Astrocyte of the spinal cord (primary cell): Measurements from ENCODE around the gene MAP7D3.

Experiments
- DNase-seq: peaks from one replicate; pipeline ENCODE4 v3.0.0; 2011; ENCODE audit warnings: low read depth, low spot score
- H3K4me3 ChIP-seq: 2 replicates; pipeline ENCODE4 v1.5.1; 2011; ENCODE audit warnings: low read depth, mild to moderate bottlenecking, low read length, moderate library complexity
- in situ Hi-C: cut with HindIII; loops from 2 replicates; pipeline ENCODE4 v1.10.0; 2017; ENCODE audit warnings: low sequenced_read_pairs
- TF ChIP-seq, protein P1 (sequence below): IDR thresholded peaks from 2 replicates; pipeline ENCODE4 v1.5.1; 2012; ENCODE audit warnings: low read depth, mild to moderate bottlenecking, low read length, inconsistent platforms

The MAP7D3 gene

DNA sequence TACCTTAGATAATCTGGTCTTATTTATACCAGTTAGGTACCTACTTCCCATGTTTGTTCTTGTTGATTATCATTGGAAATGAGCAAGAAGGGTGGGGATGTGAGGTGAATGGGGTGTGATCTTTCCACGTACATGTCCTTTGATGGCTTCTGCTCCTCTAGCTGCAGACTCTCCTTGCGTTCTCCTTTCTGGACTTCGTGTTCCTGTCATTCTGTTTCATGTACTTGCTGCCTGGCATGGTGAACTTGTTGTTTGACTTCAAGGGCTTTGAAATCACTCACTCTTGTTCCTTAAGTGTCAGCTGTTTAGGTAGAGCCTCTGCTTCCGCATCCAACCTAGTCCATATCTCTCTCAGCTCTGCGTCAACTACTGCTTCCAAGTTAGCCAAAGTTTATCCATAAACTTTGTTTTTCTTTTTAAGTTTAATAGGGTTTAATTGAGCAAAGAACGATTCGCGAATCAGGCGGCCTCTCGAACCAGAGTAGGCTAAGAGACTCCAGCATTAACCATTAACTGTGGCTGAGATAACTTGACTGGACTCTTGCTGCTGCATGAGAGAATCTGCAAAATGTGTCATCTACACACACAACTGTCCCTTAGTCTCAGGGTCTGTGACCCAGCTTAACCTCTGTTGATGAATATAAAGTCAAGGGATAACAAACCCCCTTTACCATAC is 61.0 kb downstream of the MAP7D3 start:
- DNase-seq = no peak
- TF ChIP-seq, protein P1, sequence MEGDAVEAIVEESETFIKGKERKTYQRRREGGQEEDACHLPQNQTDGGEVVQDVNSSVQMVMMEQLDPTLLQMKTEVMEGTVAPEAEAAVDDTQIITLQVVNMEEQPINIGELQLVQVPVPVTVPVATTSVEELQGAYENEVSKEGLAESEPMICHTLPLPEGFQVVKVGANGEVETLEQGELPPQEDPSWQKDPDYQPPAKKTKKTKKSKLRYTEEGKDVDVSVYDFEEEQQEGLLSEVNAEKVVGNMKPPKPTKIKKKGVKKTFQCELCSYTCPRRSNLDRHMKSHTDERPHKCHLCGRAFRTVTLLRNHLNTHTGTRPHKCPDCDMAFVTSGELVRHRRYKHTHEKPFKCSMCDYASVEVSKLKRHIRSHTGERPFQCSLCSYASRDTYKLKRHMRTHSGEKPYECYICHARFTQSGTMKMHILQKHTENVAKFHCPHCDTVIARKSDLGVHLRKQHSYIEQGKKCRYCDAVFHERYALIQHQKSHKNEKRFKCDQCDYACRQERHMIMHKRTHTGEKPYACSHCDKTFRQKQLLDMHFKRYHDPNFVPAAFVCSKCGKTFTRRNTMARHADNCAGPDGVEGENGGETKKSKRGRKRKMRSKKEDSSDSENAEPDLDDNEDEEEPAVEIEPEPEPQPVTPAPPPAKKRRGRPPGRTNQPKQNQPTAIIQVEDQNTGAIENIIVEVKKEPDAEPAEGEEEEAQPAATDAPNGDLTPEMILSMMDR = no peak
- H3K4me3 ChIP-seq = no peak overlapping the region
- in situ Hi-C loops = no loop called here

DNA sequence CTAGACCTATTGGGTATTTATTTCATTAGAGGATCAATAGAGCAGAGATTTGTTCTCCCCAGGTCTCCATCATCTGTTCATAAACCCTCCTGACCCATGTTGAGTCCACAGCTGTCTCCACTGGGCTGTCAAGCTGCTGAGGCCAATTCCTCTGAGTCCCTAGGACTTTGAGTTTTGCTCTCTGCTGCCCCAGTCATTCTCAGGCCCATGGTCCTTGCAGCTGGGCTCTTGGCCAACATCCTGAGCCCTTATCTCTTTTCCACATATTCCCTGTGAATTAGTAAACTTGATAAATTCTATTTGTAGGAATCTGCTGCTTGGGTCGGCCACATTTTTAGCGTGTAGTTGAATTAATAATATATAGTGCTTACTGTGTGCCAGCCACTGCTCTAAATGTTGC is 62.0 kb downstream of the MAP7D3 start:
- no peak overlapping the region for H3K4me3 ChIP-seq
- in situ Hi-C loops = no loop called here
- DNase-seq = no peak
- TF ChIP-seq, protein P1 = no peak

DNA sequence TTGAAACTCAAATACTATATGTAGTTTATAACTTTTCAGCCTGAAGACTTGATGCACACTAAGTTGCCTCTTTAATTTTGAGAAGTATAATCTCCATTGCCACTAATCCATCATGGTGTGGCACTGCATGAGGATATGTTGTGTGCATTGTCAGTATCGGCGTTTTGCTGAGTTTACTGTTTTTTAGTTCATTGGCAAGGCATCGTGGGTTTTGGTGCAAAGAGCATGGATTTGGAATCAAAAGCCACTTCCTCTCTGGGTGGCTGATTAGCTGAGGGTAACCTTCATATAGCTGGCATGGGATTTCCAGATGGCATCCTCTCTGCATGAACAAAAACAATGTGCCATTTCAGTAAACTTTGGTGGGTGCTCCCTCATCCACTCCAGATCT is 65.2 kb downstream of the MAP7D3 start:
- TF ChIP-seq, protein P1 = no peak
- in situ Hi-C loops = no loop called here
- DNase-seq = no peak
- no peak overlapping the region for H3K4me3 ChIP-seq

DNA sequence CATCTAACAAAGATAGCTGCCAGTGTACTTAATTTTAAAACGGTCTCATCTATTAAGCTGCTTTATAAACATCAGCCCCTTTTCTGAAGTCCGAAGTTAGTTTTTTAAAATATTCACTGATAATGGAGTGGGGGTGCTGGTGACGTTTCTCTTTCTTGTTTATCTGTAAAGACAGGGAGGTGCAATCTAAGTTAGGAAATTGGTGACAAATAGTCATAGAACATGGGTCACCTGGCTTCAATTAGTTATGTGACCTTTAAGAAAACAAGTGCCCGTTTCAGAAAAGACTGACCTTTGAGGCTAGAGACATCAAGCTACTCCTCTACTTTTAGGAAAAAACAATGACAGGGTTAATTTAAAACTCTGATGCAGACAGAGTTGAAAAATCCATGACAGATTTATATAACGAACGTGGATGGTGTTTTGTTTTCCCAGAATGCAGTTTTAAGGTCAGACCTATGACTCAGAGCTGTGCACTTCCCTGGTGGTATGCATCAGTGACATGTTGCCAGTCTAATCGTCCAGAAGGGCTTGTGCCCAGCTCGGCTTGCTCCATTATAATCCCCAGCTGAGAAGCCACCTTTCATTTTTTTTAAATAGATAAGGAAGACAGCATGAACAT is 65.7 kb downstream of the MAP7D3 start:
- in situ Hi-C loops = no loop called here
- TF ChIP-seq, protein P1 = no peak
- DNase-seq = no peak
- no peak overlapping the region for H3K4me3 ChIP-seq

DNA sequence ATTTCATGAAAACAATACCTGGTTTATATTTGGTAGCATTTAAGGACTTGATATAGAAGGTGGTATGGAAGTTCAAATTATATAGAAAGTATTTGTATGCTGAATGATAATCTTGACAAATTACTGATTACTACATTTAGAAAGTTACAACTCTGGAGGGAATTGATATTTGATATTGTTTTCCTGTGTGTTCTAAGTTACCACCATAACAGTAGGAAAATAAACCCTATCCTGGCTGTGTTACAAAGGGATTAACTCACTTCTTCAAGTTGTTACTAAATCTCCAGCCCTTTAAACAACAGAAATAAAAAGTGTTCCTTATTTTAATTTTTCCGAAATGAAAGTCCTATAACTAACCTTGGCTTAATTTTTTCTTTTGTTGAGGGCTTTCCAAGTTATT is 67.3 kb downstream of the MAP7D3 start:
- no peak for DNase-seq
- H3K4me3 ChIP-seq = no peak overlapping the region
- in situ Hi-C loops = no loop called here
- TF ChIP-seq, protein P1 = no peak

- H3K4me3 ChIP-seq = no peak overlapping the region
- DNase-seq = no peak
- TF ChIP-seq, protein P1 = no peak
- in situ Hi-C loops = no loop called here
Measured at GRCh38 chrX:136183172-136183571, 68.0 kb downstream of the MAP7D3 start.
